GM19035 (cell line): ENCODE measurements around the gene GRK5.
A peak's percentile ranks its signal among the peaks of the same experiment; 100 is the strongest.

Source experiments
- ATAC-seq: cut with Tn5 transposase; IDR thresholded peaks from one replicate; pipeline ENCODE4 v1.9.1; 2021; ENCODE audit not compliant: unreplicated experiment

The GRK5 gene

GRCh38 chr10:119496273-119496672 lies 288.9 kb downstream of the GRK5 start:
- peak; percentile 87 for ATAC-seq

GRCh38 chr10:119497243-119497642 lies 289.9 kb downstream of the GRK5 start:
- ATAC-seq = no peak

GRCh38 chr10:119498889-119499676 lies 291.7 kb downstream of the GRK5 start:
- no peak for ATAC-seq

- no peak for ATAC-seq
These were observed 292.3 kb downstream of the GRK5 start for GRCh38 chr10:119499677-119500002.

- ATAC-seq = no peak
These were observed 292.9 kb downstream of the GRK5 start for GRCh38 chr10:119500123-119500795.

GRCh38 chr10:119500821-119501220 lies 293.4 kb downstream of the GRK5 start:
- no peak for ATAC-seq

- ATAC-seq = no peak
These were observed 294.3 kb downstream of the GRK5 start for GRCh38 chr10:119501690-119502089.

GRCh38 chr10:119502209-119502608 lies 294.8 kb downstream of the GRK5 start:
- ATAC-seq = no peak

- ATAC-seq = no peak
These were observed 295.3 kb downstream of the GRK5 start for GRCh38 chr10:119502618-119503155.

- no peak for ATAC-seq
These were observed 296.4 kb downstream of the GRK5 start for GRCh38 chr10:119503821-119504220.

- ATAC-seq = no peak
These were observed 297.3 kb downstream of the GRK5 start for GRCh38 chr10:119504651-119505050.

- ATAC-seq = no peak
These were observed 297.8 kb downstream of the GRK5 start for GRCh38 chr10:119505131-119505551.
